ENCODE measurements around the gene SLC47A2. TPM values are rescaled to one million over a fixed set of nuclear protein-coding genes. Genes with fewer than 3 reads are reported as not detected.

SLC47A2 gene
- total RNA-seq, 2 donors from 2014 or later = 0.16 to 0.25 TPM

GRCh38 chr17:19744922-19745757 is 28.8 kb upstream of the SLC47A2 start:
- Histone ChIP-seq H3K27ac (peak overlapping the region; percentile 75), H3K9ac (ENCODE audit: low read depth in 2 of 2, low read length in 2 of 2) (peak overlapping the region; percentile 69 to 78), H3K9me3 (no peaks in the 10 kb centered on the region), H3K4me3 (peak overlapping the region; percentile 42), H3K36me3 (no peaks in the 10 kb centered on the region), H3K27me3 (no peaks in the 10 kb centered on the region), H3K4me1 (peaks cover 3% of the 10 kb centered on the region)
- TF ChIP-seq CTCF (IDR thresholded peaks at IDR 0.05) = peak; percentile 98
- intact Hi-C loops (cut with DNase I) = loop anchor here (10.0 kb wide), 1 partner anchor 70 kb away; no protein-coding TSS in a partner anchor
- peak; percentile 97 for DNase-seq

GRCh38 chr17:19744492-19744891 is 28.1 kb upstream of the SLC47A2 start:
- Histone ChIP-seq H3K36me3 (no peaks in the 10 kb centered on the region), H3K9me3 (no peaks in the 10 kb centered on the region), H3K9ac (ENCODE audit: low read depth in 2 of 2, low read length in 2 of 2) (peak overlapping the region; percentile 68 to 72), H3K27ac (peak overlapping the region; percentile 75), H3K4me3 (peak overlapping the region; percentile 42), H3K27me3 (no peaks in the 10 kb centered on the region), H3K4me1 (peaks cover 3% of the 10 kb centered on the region)
- DNase-seq = peak; percentile 52
- TF ChIP-seq CTCF (IDR thresholded peaks at IDR 0.05) = no peak
- intact Hi-C loops (cut with DNase I) = loop anchor here (10.0 kb wide), 1 partner anchor 70 kb away; no protein-coding TSS in a partner anchor

- H3K4me3 ChIP-seq = no peak overlapping the region
- H3K9me3 ChIP-seq = no peaks in the 10 kb centered on the region
- no peaks in the 10 kb centered on the region for H3K27me3 ChIP-seq
- no peak for TF ChIP-seq CTCF (IDR thresholded peaks at IDR 0.05)
- no peak overlapping the region for H3K9ac ChIP-seq (ENCODE audit: low read depth in 2 of 2, low read length in 2 of 2)
- no peaks in the 10 kb centered on the region for H3K36me3 ChIP-seq
- H3K27ac ChIP-seq = no peak overlapping the region
- intact Hi-C loops (cut with DNase I) = loop anchor here (10.0 kb wide), 1 partner anchor 69 kb away; no protein-coding TSS in a partner anchor
- peaks cover 3% of the 10 kb centered on the region for H3K4me1 ChIP-seq
- no peak for DNase-seq
Observed at GRCh38 chr17:19743101-19744100, 27.0 kb upstream of the SLC47A2 start.

GRCh38 chr17:19742495-19742894 is 26.1 kb upstream of the SLC47A2 start:
- no peak for TF ChIP-seq CTCF (IDR thresholded peaks at IDR 0.05)
- Histone ChIP-seq H3K36me3 (no peaks in the 10 kb centered on the region), H3K4me3 (no peak overlapping the region), H3K27ac (no peak overlapping the region), H3K4me1 (peaks cover 3% of the 10 kb centered on the region), H3K27me3 (no peaks in the 10 kb centered on the region), H3K9ac (ENCODE audit: low read depth in 2 of 2, low read length in 2 of 2) (no peak overlapping the region), H3K9me3 (no peaks in the 10 kb centered on the region)
- no peak for DNase-seq
- intact Hi-C loops (cut with DNase I) = loop anchor here (10.0 kb wide), 1 partner anchor 68 kb away; no protein-coding TSS in a partner anchor

- Histone ChIP-seq H3K4me1 (peaks cover 3% of the 10 kb centered on the region), H3K27me3 (no peaks in the 10 kb centered on the region), H3K9me3 (no peaks in the 10 kb centered on the region), H3K27ac (no peak overlapping the region), H3K4me3 (no peak overlapping the region), H3K36me3 (no peaks in the 10 kb centered on the region), H3K9ac (ENCODE audit: low read depth in 2 of 2, low read length in 2 of 2) (no peak overlapping the region)
- no peak for TF ChIP-seq CTCF (IDR thresholded peaks at IDR 0.05)
- intact Hi-C loops (cut with DNase I) = loop anchor here (10.0 kb wide), 1 partner anchor 67 kb away; no protein-coding TSS in a partner anchor
- no peak for DNase-seq
Observed at GRCh38 chr17:19741832-19742457, 25.6 kb upstream of the SLC47A2 start.

All from colonic mucosa (tissue), 4 donors.